Neuronal stem cell (in vitro differentiated cells): ENCODE measurements around the gene DUOX1.
A peak's percentile ranks its signal among the peaks of the same experiment; 100 is the strongest.

Experiments
- DNase-seq: peaks from one replicate; pipeline ENCODE4 v3.0.0-alpha.2; 2013; ENCODE audit warnings: low spot score
- H2AFZ ChIP-seq: one replicate; pipeline ENCODE4 v1.6.1; 2013; ENCODE audit warnings: mild to moderate bottlenecking, low read length, inconsistent platforms
- H2AK5ac ChIP-seq: 2 replicates; pipeline ENCODE4 v1.6.1; 2013; ENCODE audit warnings: low read depth, mild to moderate bottlenecking, inconsistent platforms, low read length, moderate library complexity, mixed read lengths
- H2BK120ac ChIP-seq: 2 replicates; pipeline ENCODE4 v1.6.1; 2013; ENCODE audit warnings: low read depth, mild to moderate bottlenecking, inconsistent platforms, low read length, moderate library complexity, mixed read lengths
- H2BK12ac ChIP-seq: one replicate; pipeline ENCODE4 v1.6.1; 2013; ENCODE audit warnings: low read length, inconsistent platforms
- H2BK15ac ChIP-seq: 2 replicates; pipeline ENCODE4 v1.6.1; 2013; ENCODE audit warnings: mild to moderate bottlenecking, low read length, inconsistent platforms, mixed read lengths
- H2BK5ac ChIP-seq: one replicate; pipeline ENCODE4 v1.6.1; 2013; ENCODE audit warnings: inconsistent platforms, mild to moderate bottlenecking, low read length, moderate library complexity
- H3K14ac ChIP-seq: one replicate; pipeline ENCODE4 v1.6.1; 2013; ENCODE audit warnings: low read length, inconsistent platforms
- H3K18ac ChIP-seq: 2 replicates; pipeline ENCODE4 v1.6.1; 2013; ENCODE audit warnings: low read length, inconsistent platforms
- H3K23ac ChIP-seq: 2 replicates; pipeline ENCODE4 v1.6.1; 2013; ENCODE audit warnings: low read depth, mild to moderate bottlenecking, mixed read lengths, low read length, inconsistent platforms; ENCODE audit not compliant: poor library complexity
- H3K27ac ChIP-seq: replicated peaks from 3 replicates; pipeline ENCODE4 v1.5.1; 2013; ENCODE audit warnings: low read length, inconsistent platforms
- H3K27me3 ChIP-seq, 3 experiments: 2 replicates each; pipeline ENCODE4 v1.6.1; 2013; ENCODE audit warnings: low read length in 3 of 3, mild to moderate bottlenecking in 2 of 3, inconsistent platforms in 1 of 3, low read depth in 1 of 3, mixed read lengths in 1 of 3, moderate library complexity in 1 of 3; ENCODE audit not compliant: control insufficient read depth in 3 of 3, insufficient read depth in 3 of 3
- H3K36me3 ChIP-seq, 2 donors: replicated peaks in 1 of 2; 2 replicates each; pipeline ENCODE4 v1.6.1; 2013; ENCODE audit warnings: low read length in 2 of 2; ENCODE audit not compliant: control insufficient read depth in 2 of 2, insufficient read depth in 2 of 2
- H3K4ac ChIP-seq: 2 replicates; pipeline ENCODE4 v1.6.1; 2013; ENCODE audit warnings: inconsistent platforms, mild to moderate bottlenecking, low read length, moderate library complexity
- H3K4me1 ChIP-seq, 2 donors: 1 replicate in 1 of 2; 2 replicates in 1 of 2; pipeline ENCODE4 v1.6.1; 2013; ENCODE audit warnings: low read length in 2 of 2, low read depth in 1 of 2; ENCODE audit not compliant: control insufficient read depth in 2 of 2, insufficient read depth in 1 of 2
- H3K4me2 ChIP-seq: one replicate; pipeline ENCODE4 v1.6.1; 2013; ENCODE audit warnings: mild to moderate bottlenecking, low read length, inconsistent platforms; ENCODE audit not compliant: insufficient read depth, poor library complexity, severe bottlenecking
- H3K4me3 ChIP-seq, 2 donors: 2 replicates each; pipeline ENCODE4 v1.5.1; 2013; ENCODE audit warnings: low read length in 2 of 2, mild to moderate bottlenecking in 2 of 2, inconsistent platforms in 1 of 2, moderate library complexity in 1 of 2
- H3K79me1 ChIP-seq: one replicate; pipeline ENCODE4 v1.6.1; 2013; ENCODE audit warnings: low read depth, mild to moderate bottlenecking, inconsistent platforms, low read length, moderate library complexity
- H3K9ac ChIP-seq: one replicate; pipeline ENCODE4 v1.6.1; 2013; ENCODE audit warnings: mild to moderate bottlenecking, low read depth, low read length, inconsistent platforms; ENCODE audit not compliant: poor library complexity
- H3K9me3 ChIP-seq, 2 donors: replicated peaks in 1 of 2; 2 replicates each; pipeline versions ENCODE3 to v1.6.1; 2013; ENCODE audit warnings: low read length in 2 of 2, mild to moderate bottlenecking in 2 of 2, inconsistent platforms in 1 of 2, low read depth in 1 of 2, mixed read lengths in 1 of 2, moderate library complexity in 1 of 2; ENCODE audit not compliant: control insufficient read depth in 2 of 2, insufficient read depth in 1 of 2
- H4K8ac ChIP-seq: one replicate; pipeline ENCODE4 v1.6.1; 2013; ENCODE audit warnings: low read depth, mild to moderate bottlenecking, inconsistent platforms, low read length, moderate library complexity
- H4K91ac ChIP-seq: one replicate; pipeline ENCODE4 v1.6.1; 2013; ENCODE audit warnings: low read length, low read depth, mild to moderate bottlenecking, inconsistent platforms; ENCODE audit not compliant: poor library complexity
- WGBS, 2 donors: extraction: QIAGEN DNeasy Blood & Tissue Kit; methylation state at CpG; one replicate each; pipeline ENCODE4 v1.1.7; 2013; ENCODE audit warnings: missing lambda C conversion rate in 2 of 2, mixed read lengths in 1 of 2; ENCODE audit not compliant: insufficient read length in 2 of 2, insufficient replicate concordance in 1 of 2; ENCODE audit errors: extremely low coverage in 2 of 2; 5-methylcytosine and 5-hydroxymethylcytosine counted together

The DUOX1 gene

DNA sequence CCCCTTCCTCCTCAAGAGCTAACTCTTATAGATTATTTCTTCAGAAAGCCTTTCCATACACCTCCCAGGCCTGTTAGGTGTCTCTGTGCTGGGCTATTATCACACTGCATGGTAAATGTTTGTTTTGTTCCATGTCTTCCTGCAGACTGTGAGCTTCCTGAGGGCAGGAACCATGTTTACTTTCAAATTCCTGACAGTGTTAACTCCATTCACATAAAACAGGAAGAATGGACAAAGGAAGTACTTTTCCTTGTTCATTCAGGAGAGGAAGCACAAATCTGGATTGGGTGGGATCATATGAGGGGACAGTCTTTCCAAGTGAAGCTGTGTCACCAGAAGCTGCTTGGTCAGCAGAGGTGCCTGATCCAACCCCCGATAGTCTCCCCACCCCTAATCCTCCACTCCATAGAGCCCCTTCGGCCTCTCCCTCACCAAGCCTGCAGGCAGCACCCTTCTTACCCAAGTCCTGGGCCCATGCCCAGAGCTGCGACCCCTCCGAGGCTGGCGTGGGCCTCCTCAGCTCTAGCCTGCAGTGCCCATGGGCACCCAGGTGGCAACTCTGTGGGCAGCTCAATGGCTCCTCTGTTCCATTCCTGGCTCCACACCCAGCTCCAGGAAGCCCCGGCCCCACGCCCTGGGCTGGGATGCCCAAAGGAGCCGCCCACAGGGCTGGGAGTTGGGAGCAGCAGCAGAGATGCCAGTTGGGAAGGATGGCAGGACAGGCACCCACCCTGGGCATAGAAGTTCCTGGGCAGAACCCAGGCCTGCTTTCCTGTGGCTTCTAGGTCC, 51.0 kb downstream of the DUOX1 start:
- H3K14ac ChIP-seq, result no peak overlapping the region
- no peak overlapping the region for H2AK5ac ChIP-seq
- DNase-seq, result no peak
- no peak overlapping the region for H3K4me2 ChIP-seq
- H3K27ac ChIP-seq, result no peak overlapping the region
- no peak overlapping the region for H3K4me3 ChIP-seq
- H2AFZ ChIP-seq, result no peak overlapping the region
- H3K36me3 ChIP-seq, result peaks cover 7 to 83% of the 10 kb centered on the region in 2 donors
- peaks cover 25% of the 10 kb centered on the region for H3K79me1 ChIP-seq
- H3K27me3 ChIP-seq, result no peaks in the 10 kb centered on the region
- no peak overlapping the region for H3K9ac ChIP-seq
- H3K23ac ChIP-seq, result no peak overlapping the region
- no peak overlapping the region for H2BK5ac ChIP-seq
- peaks cover 0 to 9% of the 10 kb centered on the region in 2 donors for H3K9me3 ChIP-seq
- WGBS, 2 donors, result no CpG with 5 or more reads among the region's 8 CpGs
- no peak overlapping the region for H3K4ac ChIP-seq
- H3K4me1 ChIP-seq, result peaks cover 0 to 26% of the 10 kb centered on the region in 2 donors
- H2BK12ac ChIP-seq, result no peak overlapping the region
- H4K91ac ChIP-seq, result no peak overlapping the region
- no peak overlapping the region for H3K18ac ChIP-seq
- no peak overlapping the region for H4K8ac ChIP-seq
- H2BK15ac ChIP-seq, result no peak overlapping the region
- no peak overlapping the region for H2BK120ac ChIP-seq

DNA sequence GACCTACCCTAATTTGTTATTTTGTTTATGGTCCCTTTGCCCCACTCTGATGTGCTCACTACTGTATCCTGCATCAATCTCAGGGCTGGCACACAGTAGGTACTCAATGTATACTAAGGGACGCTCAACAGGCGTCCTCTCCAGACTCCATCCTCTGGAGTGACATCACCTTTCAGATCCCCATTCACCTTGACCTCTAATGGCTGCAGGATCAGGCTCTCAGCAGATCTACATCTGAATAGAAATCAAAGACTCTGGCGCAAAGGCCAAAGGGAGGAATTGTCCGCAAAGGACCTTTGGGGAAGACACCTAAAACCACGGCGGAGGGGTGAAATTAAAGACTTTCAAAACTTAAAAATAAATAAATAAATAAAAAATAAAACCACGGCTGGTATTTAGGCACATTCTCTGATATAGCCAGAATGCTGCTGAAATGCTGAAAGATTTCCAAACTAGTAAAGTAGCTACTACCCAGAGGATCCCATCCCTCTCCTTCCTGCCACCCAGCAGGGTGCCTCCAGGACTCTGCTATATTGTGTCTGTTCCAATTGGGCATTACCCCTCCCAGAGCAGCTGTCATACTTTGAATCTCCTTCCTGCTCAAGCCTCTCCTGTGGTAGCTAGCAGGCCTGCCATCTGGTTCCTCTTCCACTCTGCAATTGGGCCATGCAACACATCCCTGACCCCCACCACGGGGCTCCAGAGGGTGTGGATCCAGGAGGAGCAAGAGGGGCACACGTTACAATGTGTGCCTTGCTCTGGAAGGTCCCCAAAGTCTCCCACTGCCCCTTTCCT, 51.9 kb downstream of the DUOX1 start:
- no peak for DNase-seq
- Histone ChIP-seq H3K14ac (no peak overlapping the region), H3K79me1 (peaks cover 25% of the 10 kb centered on the region), H2BK120ac (no peak overlapping the region), H2AK5ac (no peak overlapping the region), H3K27ac (no peak overlapping the region), H3K4me1 (peaks cover 7 to 35% of the 10 kb centered on the region in 2 donors), H3K27me3 (no peaks in the 10 kb centered on the region), H3K18ac (no peak overlapping the region), H2BK15ac (no peak overlapping the region), H3K4me2 (no peak overlapping the region), H2BK5ac (no peak overlapping the region), H4K91ac (no peak overlapping the region), H4K8ac (no peak overlapping the region), H3K4me3 (no peak overlapping the region), H2AFZ (no peak overlapping the region), H3K4ac (no peak overlapping the region), H3K9me3 (peaks cover 0 to 9% of the 10 kb centered on the region in 2 donors), H3K36me3 (peaks cover 7 to 75% of the 10 kb centered on the region in 2 donors), H3K23ac (no peak overlapping the region), H2BK12ac (no peak overlapping the region), H3K9ac (no peak overlapping the region)
- no CpG with 5 or more reads among the region's 9 CpGs for WGBS, 2 donors

DNA sequence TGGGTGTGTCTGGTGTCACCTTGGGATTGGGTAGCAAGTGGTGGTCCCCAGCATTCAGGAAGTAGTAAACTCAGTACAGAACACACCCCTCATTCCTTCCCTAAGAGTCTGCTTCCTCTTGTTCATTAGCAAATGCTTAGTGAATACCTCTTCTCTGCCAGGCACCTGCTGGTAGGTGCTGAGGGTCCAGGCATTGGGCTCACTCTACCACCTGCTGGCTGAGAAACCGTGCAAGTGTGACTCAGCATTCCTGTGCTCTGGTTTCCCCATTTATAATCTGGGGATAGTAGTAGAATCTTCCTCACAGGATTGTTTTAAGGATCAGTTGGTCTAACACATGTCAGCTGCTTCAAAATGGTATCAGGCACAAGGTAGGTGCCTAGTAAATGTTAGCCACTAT, 53.2 kb downstream of the DUOX1 start:
- WGBS, 2 donors, result no CpG with 5 or more reads among the region's 1 CpG

DNA sequence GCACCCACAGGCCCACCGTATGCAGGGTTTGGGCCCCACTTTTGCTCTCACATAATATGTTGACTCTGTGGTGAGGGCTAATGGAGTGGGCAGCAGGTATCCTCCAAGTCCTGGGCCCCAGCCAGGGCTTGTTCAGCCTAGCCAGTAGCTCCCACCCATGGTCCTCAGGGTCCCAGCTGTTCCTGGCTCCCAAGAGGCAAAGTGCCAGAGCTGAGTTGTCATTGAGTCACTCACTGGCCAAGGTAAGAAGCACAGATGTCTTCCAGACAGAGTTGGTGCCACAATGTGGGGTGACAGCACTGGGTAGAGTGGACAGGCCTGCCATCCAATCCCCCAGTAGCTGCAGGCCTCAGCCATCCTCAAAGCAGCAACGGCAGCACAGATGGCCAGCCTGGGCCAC, 53.7 kb downstream of the DUOX1 start:
- peaks cover 2 to 59% of the 10 kb centered on the region in 2 donors for H3K36me3 ChIP-seq
- H3K9me3 ChIP-seq, result peaks cover 1 to 9% of the 10 kb centered on the region in 2 donors
- H2AFZ ChIP-seq, result no peak overlapping the region
- peaks cover 11 to 38% of the 10 kb centered on the region in 2 donors for H3K4me1 ChIP-seq
- H2BK15ac ChIP-seq, result no peak overlapping the region
- no peak overlapping the region for H3K4me3 ChIP-seq
- peaks cover 26% of the 10 kb centered on the region for H3K79me1 ChIP-seq
- H2BK5ac ChIP-seq, result no peak overlapping the region
- no peak overlapping the region for H2BK12ac ChIP-seq
- H2BK120ac ChIP-seq, result no peak overlapping the region
- H3K23ac ChIP-seq, result peak overlapping the region; percentile 39
- no peak overlapping the region for H3K4me2 ChIP-seq
- H3K18ac ChIP-seq, result peak overlapping the region; percentile 36
- H4K8ac ChIP-seq, result no peak overlapping the region
- no peak overlapping the region for H3K4ac ChIP-seq
- no peak overlapping the region for H4K91ac ChIP-seq
- no peak for DNase-seq
- peak overlapping the region; percentile 24 for H3K9ac ChIP-seq
- peaks cover 0 to 5% (median 0%) of the 10 kb centered on the region in 3 experiments for H3K27me3 ChIP-seq
- H3K14ac ChIP-seq, result no peak overlapping the region
- WGBS, 2 donors, result no CpG with 5 or more reads among the region's 2 CpGs
- no peak overlapping the region for H3K27ac ChIP-seq
- no peak overlapping the region for H2AK5ac ChIP-seq

More for the DNA sequence above, 53.2 kb downstream of the DUOX1 start:
- no peak for DNase-seq
- Histone ChIP-seq H3K4me3 (no peak overlapping the region), H2AFZ (no peak overlapping the region), H4K91ac (no peak overlapping the region), H2BK15ac (no peak overlapping the region), H3K23ac (no peak overlapping the region), H3K9me3 (peaks cover 0 to 9% of the 10 kb centered on the region in 2 donors), H2AK5ac (no peak overlapping the region), H2BK120ac (no peak overlapping the region), H2BK12ac (no peak overlapping the region), H4K8ac (no peak overlapping the region), H3K4me1 (peaks cover 9 to 35% of the 10 kb centered on the region in 2 donors), H3K79me1 (peaks cover 25% of the 10 kb centered on the region), H3K36me3 (peaks cover 5 to 62% of the 10 kb centered on the region in 2 donors), H3K27ac (no peak overlapping the region), H3K14ac (no peak overlapping the region), H3K27me3 (peaks cover 0 to under 1% (median 0%) of the 10 kb centered on the region in 3 experiments), H3K18ac (no peak overlapping the region), H3K4me2 (no peak overlapping the region), H2BK5ac (no peak overlapping the region), H3K4ac (no peak overlapping the region), H3K9ac (no peak overlapping the region)
